GM12865 (cell line): Measurements from ENCODE around the gene LRG1.

ENCODE experiments used
- DNase-seq: peaks from one replicate; pipeline ENCODE4 v3.0.0; 2010; ENCODE audit warnings: low read depth
- H3K4me3 ChIP-seq: 2 replicates; pipeline ENCODE4 v1.5.1; 2011; ENCODE audit warnings: mild to moderate bottlenecking, low read depth, low read length, control low read depth
- CTCF ChIP-seq: IDR thresholded peaks from 2 replicates; pipeline ENCODE4 v1.5.1; 2011; ENCODE audit warnings: low read length, control low read depth, low read depth, inconsistent platforms; ENCODE audit not compliant: insufficient read depth; ENCODE audit errors: missing control alignments

LRG1 gene

GRCh38 chr19:4584670-4585460 is 45.0 kb upstream of the LRG1 start:
- no peak for DNase-seq
- H3K4me3 ChIP-seq, result no peak overlapping the region
- no peak for TF ChIP-seq CTCF

DNA sequence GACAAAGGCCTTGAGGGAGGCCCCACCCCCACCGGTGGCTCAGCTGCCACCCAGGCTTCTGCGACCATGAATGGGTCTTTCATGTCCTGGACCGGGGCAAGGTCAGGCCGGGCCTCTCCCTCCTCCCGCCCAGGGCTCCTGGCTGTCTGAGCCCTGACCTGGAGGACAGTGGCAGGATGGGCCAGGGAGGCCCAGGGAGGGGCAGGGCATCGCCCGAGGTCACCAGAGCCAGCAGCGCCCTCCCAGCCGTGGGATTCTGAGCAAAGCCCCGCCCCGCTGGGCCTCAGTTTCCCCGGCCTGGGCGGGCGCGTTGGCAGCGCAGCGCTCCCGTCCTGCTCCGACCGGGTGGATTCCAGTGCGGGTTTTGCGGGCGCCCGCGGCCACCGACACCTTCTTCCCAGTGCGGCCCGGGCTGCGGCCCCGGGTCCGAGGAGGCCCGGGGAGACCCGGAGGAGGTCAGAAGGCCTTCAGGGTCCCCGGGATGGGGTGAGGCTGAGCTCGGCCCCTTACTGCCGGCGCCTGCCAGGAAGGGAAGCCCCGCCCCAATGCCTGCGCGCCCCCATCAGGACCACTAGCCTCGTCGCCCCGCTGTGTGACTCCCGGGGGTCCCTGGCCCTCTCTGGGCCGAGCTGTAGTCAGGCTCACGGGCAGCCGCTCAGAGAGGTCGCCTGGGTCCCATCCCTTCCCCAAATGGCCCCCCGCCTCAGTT is 44.3 kb upstream of the LRG1 start:
- no peak for TF ChIP-seq CTCF
- peak; percentile 35 for DNase-seq
- H3K4me3 ChIP-seq, result no peak overlapping the region

DNA sequence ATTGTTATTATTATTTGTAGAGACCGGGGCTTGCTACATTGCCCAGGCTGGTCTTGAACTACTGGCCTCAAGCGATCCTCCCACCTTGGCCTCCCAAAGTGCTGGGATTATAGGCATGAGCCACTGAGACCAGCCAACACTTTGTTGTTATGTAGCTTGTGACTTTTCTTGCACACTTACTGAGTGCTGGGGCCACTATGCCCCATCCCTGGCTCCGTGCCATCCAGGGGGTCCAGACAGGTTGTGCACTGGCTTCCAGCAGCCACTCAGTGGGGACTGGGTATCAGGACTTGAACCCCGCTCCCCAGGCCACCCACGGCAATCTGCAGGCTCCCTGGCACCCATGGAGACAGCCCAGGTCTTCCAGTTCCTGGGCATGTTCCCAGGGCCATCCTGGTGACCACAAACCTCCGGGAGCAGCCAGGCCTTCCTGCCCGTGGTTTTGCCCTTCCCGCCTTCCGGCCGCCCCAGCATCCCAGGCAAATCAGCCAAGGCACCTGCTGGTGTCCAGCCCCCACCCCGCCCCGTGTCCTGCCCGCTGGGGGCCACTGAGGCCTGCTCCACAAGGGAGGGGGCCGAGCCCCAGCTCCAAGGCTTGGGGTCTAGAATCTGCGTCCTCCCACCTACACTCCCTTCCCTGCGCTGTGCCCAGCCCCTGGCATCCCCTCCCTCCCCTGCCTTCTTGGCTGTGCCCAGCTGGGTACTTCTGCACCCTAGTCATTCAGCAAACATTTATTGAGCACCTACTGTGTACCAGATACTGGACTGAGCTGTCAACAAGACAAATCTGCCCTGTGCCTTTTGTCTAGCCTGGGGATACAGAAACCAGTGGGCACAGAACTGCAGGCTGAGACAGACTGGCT is 43.4 kb upstream of the LRG1 start:
- TF ChIP-seq CTCF, result no peak
- no peak overlapping the region for H3K4me3 ChIP-seq
- DNase-seq, result no peak

- TF ChIP-seq CTCF, result no peak
- no peak overlapping the region for H3K4me3 ChIP-seq
- DNase-seq, result no peak
Measured at GRCh38 chr19:4581666-4582553, 42.1 kb upstream of the LRG1 start.

- H3K4me3 ChIP-seq, result no peak overlapping the region
- no peak for TF ChIP-seq CTCF
- DNase-seq, result no peak
Measured at GRCh38 chr19:4580961-4581665, 41.3 kb upstream of the LRG1 start.
